Kidney epithelial cell (primary cell): ENCODE results near the gene PTGES2. TPM values are rescaled to one million over a fixed set of nuclear protein-coding genes. Genes with fewer than 3 reads are reported as not detected.

Experiments
- DNase-seq: peaks from one replicate; pipeline ENCODE4 v3.0.0-alpha.2; 2010; ENCODE audit warnings: low read depth
- H3K27me3 ChIP-seq: 2 replicates; pipeline ENCODE4 v1.6.0; 2011; ENCODE audit warnings: low read length; ENCODE audit not compliant: control insufficient read depth, insufficient read depth
- H3K36me3 ChIP-seq: 2 replicates; pipeline ENCODE4 v1.5.1; 2011; ENCODE audit warnings: low read length; ENCODE audit not compliant: control insufficient read depth, insufficient read depth
- H3K4me3 ChIP-seq: 2 replicates; pipeline ENCODE4 v1.5.1; 2011; ENCODE audit warnings: low read depth, mild to moderate bottlenecking, control low read depth, low read length
- total RNA-seq: library from RNA; depleted of rRNA; stranded (reverse); fragments of >200 nt; gene quantifications from 2 replicates; pipeline ENCODE4 v1.2.3, GENCODE V29; 2015
- TF ChIP-seq, protein P1 (sequence below): IDR thresholded peaks from 2 replicates; pipeline ENCODE4 v1.5.1; 2011; ENCODE audit warnings: mild to moderate bottlenecking, moderate library complexity, low read length, control low read depth, inconsistent platforms; ENCODE audit not compliant: insufficient read depth, poor library complexity, severe bottlenecking

The PTGES2 gene
- total RNA-seq, 1 donor from 2014 or later, result 81.2 TPM

DNA sequence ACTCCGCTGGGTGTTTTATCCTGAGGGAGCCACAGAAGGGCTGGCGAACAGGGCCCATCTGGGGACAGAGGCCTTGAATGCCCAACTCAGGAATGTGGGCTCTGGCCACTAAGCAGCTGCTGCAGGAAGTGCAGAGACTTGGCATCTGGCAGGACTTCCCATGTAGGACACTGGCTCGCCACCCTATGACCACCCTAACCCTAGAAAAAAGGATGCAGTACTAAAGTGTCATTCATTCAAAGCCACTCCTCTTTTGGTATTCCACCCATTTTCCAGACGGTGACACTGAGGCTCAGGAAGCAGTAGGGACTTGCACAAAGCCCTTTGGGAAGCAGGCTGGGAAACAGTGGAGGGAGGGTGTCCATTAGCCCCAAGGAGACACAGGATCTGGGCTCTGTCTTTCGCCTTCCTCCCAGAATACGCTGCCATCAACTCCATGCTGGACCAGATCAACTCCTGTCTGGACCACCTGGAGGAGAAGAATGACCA lies 35.5 kb upstream of the PTGES2 start:
- H3K4me3 ChIP-seq, result no peak overlapping the region
- TF ChIP-seq, protein P1, sequence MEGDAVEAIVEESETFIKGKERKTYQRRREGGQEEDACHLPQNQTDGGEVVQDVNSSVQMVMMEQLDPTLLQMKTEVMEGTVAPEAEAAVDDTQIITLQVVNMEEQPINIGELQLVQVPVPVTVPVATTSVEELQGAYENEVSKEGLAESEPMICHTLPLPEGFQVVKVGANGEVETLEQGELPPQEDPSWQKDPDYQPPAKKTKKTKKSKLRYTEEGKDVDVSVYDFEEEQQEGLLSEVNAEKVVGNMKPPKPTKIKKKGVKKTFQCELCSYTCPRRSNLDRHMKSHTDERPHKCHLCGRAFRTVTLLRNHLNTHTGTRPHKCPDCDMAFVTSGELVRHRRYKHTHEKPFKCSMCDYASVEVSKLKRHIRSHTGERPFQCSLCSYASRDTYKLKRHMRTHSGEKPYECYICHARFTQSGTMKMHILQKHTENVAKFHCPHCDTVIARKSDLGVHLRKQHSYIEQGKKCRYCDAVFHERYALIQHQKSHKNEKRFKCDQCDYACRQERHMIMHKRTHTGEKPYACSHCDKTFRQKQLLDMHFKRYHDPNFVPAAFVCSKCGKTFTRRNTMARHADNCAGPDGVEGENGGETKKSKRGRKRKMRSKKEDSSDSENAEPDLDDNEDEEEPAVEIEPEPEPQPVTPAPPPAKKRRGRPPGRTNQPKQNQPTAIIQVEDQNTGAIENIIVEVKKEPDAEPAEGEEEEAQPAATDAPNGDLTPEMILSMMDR, result no peak

GRCh38 chr9:128162215-128163026 lies 34.9 kb upstream of the PTGES2 start:
- no peak overlapping the region for H3K4me3 ChIP-seq
- TF ChIP-seq, protein P1, result no peak
- H3K27me3 ChIP-seq, result no peaks in the 10 kb centered on the region
- DNase-seq, result no peak
- H3K36me3 ChIP-seq, result peaks cover 3% of the 10 kb centered on the region

More for the DNA sequence above, 35.5 kb upstream of the PTGES2 start:
- Histone ChIP-seq H3K27me3 (no peaks in the 10 kb centered on the region), H3K36me3 (peaks cover 3% of the 10 kb centered on the region)
- no peak for DNase-seq

- no peak for DNase-seq
- no peaks in the 10 kb centered on the region for H3K36me3 ChIP-seq
- no peaks in the 10 kb centered on the region for H3K27me3 ChIP-seq
- no peak overlapping the region for H3K4me3 ChIP-seq
- TF ChIP-seq, protein P1, result no peak
These were observed 33.8 kb upstream of the PTGES2 start for GRCh38 chr9:128161215-128161902.

GRCh38 chr9:128160603-128160987 lies 33.1 kb upstream of the PTGES2 start:
- H3K36me3 ChIP-seq, result no peaks in the 10 kb centered on the region
- DNase-seq, result no peak
- H3K4me3 ChIP-seq, result peak overlapping the region; percentile 53
- H3K27me3 ChIP-seq, result no peaks in the 10 kb centered on the region
- TF ChIP-seq, protein P1, result no peak

GRCh38 chr9:128159784-128160602 lies 32.5 kb upstream of the PTGES2 start, which contains the start of gene BBLN:
Gene BBLN (plus strand): TSS chr9:128160265. CDS start chr9:128160408, 143 bp downstream.
- no peak for DNase-seq
- Histone ChIP-seq H3K27me3 (no peaks in the 10 kb centered on the region), H3K36me3 (no peaks in the 10 kb centered on the region), H3K4me3 (peak within 1 kb of the TSS; percentile 53)
- TF ChIP-seq, protein P1, result no peak
